MCF 10A (cell line): Measurements from ENCODE around the gene GRP. TPM values are rescaled to one million over a fixed set of nuclear protein-coding genes. Genes with fewer than 3 reads are reported as not detected.

Experiments used
- BruUV-seq: library from RNA; stranded (reverse); fragments of 400-500 nt; replicated peaks from 2 replicates; lab custom pipeline; 2021; lab: Mats Ljungman, UMichigan
- CTCF ChIA-PET: fragments of 300-600 bp; sonication (Branson Sonifier 250); formaldehyde crosslinking; extraction: SDS; loops from one replicate; lab custom pipeline; 2021; ENCODE audit warnings: antibody characterized with exemption, inconsistent platforms; lab: Yijun Ruan, JAX
- POLR2A ChIA-PET: fragments of 300-600, 350-650 bp; sonication (Branson Sonifier 250); formaldehyde crosslinking; extraction: SDS; loops from one replicate; lab custom pipeline; 2020; ENCODE audit warnings: antibody characterized with exemption, inconsistent platforms; lab: Yijun Ruan, JAX
- DNase-seq: peaks from one replicate; pipeline ENCODE4 v3.0.0-alpha.2; 2018; ENCODE audit not compliant: unreplicated experiment
- H3K27ac Mint-ChIP-seq: one replicate; pipeline ENCODE4 v1.8.0; 2022; ENCODE audit warnings: mild to moderate bottlenecking, low read depth, mixed read lengths; ENCODE audit not compliant: unreplicated experiment
- H3K27me3 Mint-ChIP-seq: one replicate; pipeline ENCODE4 v1.8.0; 2022; ENCODE audit warnings: mixed read lengths; ENCODE audit not compliant: insufficient read depth, unreplicated experiment
- H3K36me3 Mint-ChIP-seq: one replicate; pipeline ENCODE4 v1.8.0; 2022; ENCODE audit warnings: mild to moderate bottlenecking, moderate library complexity, mixed read lengths; ENCODE audit not compliant: insufficient read depth, unreplicated experiment
- H3K4me1 Mint-ChIP-seq: one replicate; pipeline ENCODE4 v1.8.0; 2022; ENCODE audit warnings: mixed read lengths; ENCODE audit not compliant: insufficient read depth, unreplicated experiment
- H3K4me3 Mint-ChIP-seq: one replicate; pipeline ENCODE4 v1.8.0; 2022; ENCODE audit warnings: mild to moderate bottlenecking, moderate library complexity, mixed read lengths; ENCODE audit not compliant: unreplicated experiment
- H3K9me3 Mint-ChIP-seq: one replicate; pipeline ENCODE4 v1.8.0; 2022; ENCODE audit warnings: mixed read lengths; ENCODE audit not compliant: unreplicated experiment
- CTCF ChIP-seq: fragments of 200-600 bp; IDR thresholded peaks from one replicate; pipeline ENCODE4 v1.8.0; 2022; ENCODE audit warnings: antibody characterized with exemption, mild to moderate bottlenecking; ENCODE audit not compliant: unreplicated experiment
- intact Hi-C: fragments of 100-400 bp; cut with micrococcal nuclease; formaldehyde crosslinking; loops from 2 replicates; pipeline ENCODE4 v1.14.1; 2022
- total RNA-seq: library from RNA; stranded (reverse); gene quantifications from 2 replicates; pipeline ENCODE4 v1.2.3, GENCODE V29; 2022

GRP gene
- total RNA-seq, 1 experiment from 2014 or later: not detected

GRCh38 chr18:59272891-59273758 lies 53.2 kb downstream of the GRP start, which contains the start of gene RAX:
Gene RAX, minus strand, starts transcription at chr18:59273454. Its CDS starts 248 bp downstream, at chr18:59273206.
- Mint-ChIP-seq H3K36me3 (no peaks in the 10 kb centered on the region), H3K27ac (no peak within 1 kb of the TSS), H3K4me1 (no peaks in the 10 kb centered on the region), H3K27me3 (peaks cover 51% of the 10 kb centered on the region), H3K4me3 (no peak within 1 kb of the TSS), H3K9me3 (no peaks in the 10 kb centered on the region)
- intact Hi-C loops: no loop called here
- ChIA-PET POLR2A (interaction anchor here (1.0 kb wide), 1 partner anchor 86 kb away, joined by 3 read pairs; no protein-coding TSS in a partner anchor), CTCF (interaction anchor here (0.6 to 1.9 kb wide), 4 partner anchors 9 to 129 kb away, joined by 3 to 5 read pairs (median 4); no protein-coding TSS in a partner anchor)
- BruUV-seq: no TSS peak
- no peak for DNase-seq
- no peak for TF ChIP-seq CTCF

- ChIA-PET POLR2A (interaction anchor here (0.6 kb wide), 1 partner anchor 34 kb away, joined by 3 read pairs; no protein-coding TSS in a partner anchor), CTCF (interaction anchor here (0.7 to 1.4 kb wide), 2 partner anchors 29 to 129 kb away, joined by 3 to 4 read pairs; no protein-coding TSS in a partner anchor)
- H3K27ac Mint-ChIP-seq: no peak overlapping the region
- H3K27me3 Mint-ChIP-seq: peaks cover 43% of the 10 kb centered on the region
- H3K9me3 Mint-ChIP-seq: no peaks in the 10 kb centered on the region
- no peak for DNase-seq
- H3K4me3 Mint-ChIP-seq: no peak overlapping the region
- no TSS peak for BruUV-seq
- intact Hi-C loops: no loop called here
- no peaks in the 10 kb centered on the region for H3K36me3 Mint-ChIP-seq
- TF ChIP-seq CTCF: no peak
- H3K4me1 Mint-ChIP-seq: no peaks in the 10 kb centered on the region
Observed at GRCh38 chr18:59273759-59274532, 54.0 kb downstream of the GRP start.

GRCh38 chr18:59274533-59274928 lies 54.6 kb downstream of the GRP start:
- no TSS peak for BruUV-seq
- CTCF ChIA-PET: interaction anchor here (0.7 kb wide), 1 partner anchor 29 kb away, joined by 3 read pairs; no protein-coding TSS in a partner anchor
- H3K36me3 Mint-ChIP-seq: no peaks in the 10 kb centered on the region

More at GRCh38 chr18:59274533-59274928, 54.6 kb downstream of the GRP start:
- no peaks in the 10 kb centered on the region for H3K9me3 Mint-ChIP-seq
- intact Hi-C loops: no loop called here
- no peak for TF ChIP-seq CTCF
- no peaks in the 10 kb centered on the region for H3K4me1 Mint-ChIP-seq
- peaks cover 37% of the 10 kb centered on the region for H3K27me3 Mint-ChIP-seq
- H3K4me3 Mint-ChIP-seq: no peak overlapping the region
- no peak overlapping the region for H3K27ac Mint-ChIP-seq
- DNase-seq: no peak
- POLR2A ChIA-PET: interaction anchor here (0.6 kb wide), 1 partner anchor 34 kb away, joined by 3 read pairs; no protein-coding TSS in a partner anchor
